Adrenal gland (tissue), 12 donors: ENCODE results near the gene UBAP1. TPM values are rescaled to one million over a fixed set of nuclear protein-coding genes. Genes with fewer than 3 reads are reported as not detected.
"Not testable (repeated sequence)": the region's sequence is repeated elsewhere in the genome, so short reads cannot be mapped to it uniquely, and the experiment has no call there.

Experiments used
- DNase-seq, 7 donors: peaks; one replicate each; pipeline ENCODE4 v3.0.0-alpha.2; 2019 to 2020
- H3K27ac ChIP-seq, 5 donors: fragments of 200-600 bp; sonication (generic) in 4 of 5; 1 replicate in 3 of 5; 2 replicates in 2 of 5; pipeline versions ENCODE4 v1.5.1 to v1.8.0; 2016 to 2020; ENCODE audit warnings: mild to moderate bottlenecking in 1 of 5
- H3K27me3 ChIP-seq: fragments of 200-600 bp; 2 replicates; pipeline ENCODE4 v1.8.0; 2021
- H3K36me3 ChIP-seq, 2 donors: fragments of 200-600 bp; replicated peaks in 1 of 2; 1 replicate in 1 of 2; 2 replicates in 1 of 2; pipeline versions ENCODE4 v1.5.1 to v1.8.0; 2018 to 2022
- H3K4me1 ChIP-seq, 2 donors: fragments of 200-600 bp; replicated peaks in 1 of 2; 1 replicate in 1 of 2; 2 replicates in 1 of 2; pipeline versions ENCODE4 v1.5.1 to v1.8.0; 2018 to 2021
- H3K4me3 ChIP-seq, 4 donors: fragments of 200-600 bp; sonication (generic) in 3 of 4; one replicate each; pipeline ENCODE4 v1.5.1; 2016 to 2018
- H3K9me3 ChIP-seq, 3 donors: fragments of 200-600 bp; sonication (generic) in 1 of 3; replicated peaks in 1 of 3; 1 replicate in 2 of 3; 2 replicates in 1 of 3; pipeline versions ENCODE4 v1.5.1 to v1.8.0; 2016 to 2021
- CTCF ChIP-seq, 6 experiments: fragments of 450-650 bp in 4 of 6; fragments of 200-600 bp in 2 of 6; sonication (generic) in 1 of 6; IDR thresholded peaks; 1 replicate in 5 of 6; 2 replicates in 1 of 6; pipeline versions ENCODE4 v1.5.1 to v1.8.0; 2016 to 2021; ENCODE audit warnings: antibody characterized with exemption in 6 of 6, mild to moderate bottlenecking in 2 of 6, moderate library complexity in 1 of 6
- POLR2A ChIP-seq, 2 donors: fragments of 450-650 bp; IDR thresholded peaks; one replicate each; pipeline ENCODE4 v1.6.1; 2017; ENCODE audit warnings: antibody characterized with exemption in 2 of 2, mild to moderate bottlenecking in 2 of 2, moderate library complexity in 1 of 2
- WGBS, 4 donors: extraction: QIAGEN DNeasy Blood & Tissue Kit in 2 of 4; methylation state at CpG; one replicate each; pipeline versions ENCODE4 v1.1.5 to v1.1.7; 2013 to 2017; 5-methylcytosine and 5-hydroxymethylcytosine counted together
- intact Hi-C, 2 donors: fragments of 100-400 bp; cut with DNase I; formaldehyde crosslinking; loops; one replicate each; pipeline versions ENCODE4 v1.14.1 to v1.15.0; 2022 to 2023
- polyA plus RNA-seq, 3 donors: library from polyadenylated mRNA; stranded (reverse); fragments of 200-250 nt in 2 of 3; fragments of 350-450 nt in 1 of 3; fragmentation: Illumina TruSeq in 1 of 3; extraction: RNeasy Lipid Tissue Mini Kit (QIAGEN cat#74804) in 1 of 3; gene quantifications; one replicate each; pipeline ENCODE4 v1.2.3, GENCODE V29; 2013 to 2014
- total RNA-seq, 9 donors: library from RNA; depleted of rRNA in 4 of 9; stranded (reverse); fragments of >200 nt in 4 of 9; fragments of 120-200 nt in 1 of 9; fragmentation: NEBNext Ultra II Directional in 1 of 9; extraction: Animal tissue kit (Norgen Biotek cat#: 25700) in 1 of 9; gene quantifications; one replicate each; pipeline versions ENCODE4 v1.1.0 to v1.2.4, GENCODE V29; 2013 to 2023
- donor health status: healthy with polysubstance abuse.
- donor health status: Bipolar disorder and iron deficiency.
- donor health status: DM: yes; HTN: yes; CAD: no.
- donor health status: DM: no; HTN: no; CAD: no.
- donor health status: DM: no; HTN: no; CAD: no.
- donor health status: DM: yes; HTN: yes; CAD: no.

The UBAP1 gene
- total and polyA plus RNA-seq, 12 donors: 34.8 to 146 (median 77.4) TPM

GRCh38 chr9:34262971-34263370 is 84.1 kb downstream of the UBAP1 start:
- H3K36me3 ChIP-seq: no peaks in the 10 kb centered on the region
- H3K4me1 ChIP-seq: no peaks in the 10 kb centered on the region
- H3K9me3 ChIP-seq: no peaks in the 10 kb centered on the region
- DNase-seq: no peak
- no peak overlapping the region for H3K4me3 ChIP-seq
- H3K27ac ChIP-seq: no peak overlapping the region
- intact Hi-C loops: no loop called here
- no peaks in the 10 kb centered on the region for H3K27me3 ChIP-seq
- WGBS, 4 donors: 86 to 100% (median 93%) methylated on average over 3 of the region's 3 CpGs
- no peak for TF ChIP-seq POLR2A (IDR thresholded peaks at IDR 0.05)
- no peak for TF ChIP-seq CTCF (IDR thresholded peaks at IDR 0.05)

- H3K36me3 ChIP-seq: no peaks in the 10 kb centered on the region
- intact Hi-C loops: no loop called here
- WGBS, 4 donors: 81 to 100% (median 84%) methylated on average over 1 of the region's 1 CpG
Measured at GRCh38 chr9:34267660-34268059, 88.8 kb downstream of the UBAP1 start.

GRCh38 chr9:34271265-34272006 is 92.6 kb downstream of the UBAP1 start:
- WGBS, 4 donors: 85 to 94% (median 90%) methylated on average over 5 of the region's 5 CpGs
- Histone ChIP-seq H3K4me1 (no peaks in the 10 kb centered on the region), H3K36me3 (no peaks in the 10 kb centered on the region), H3K4me3 (no peak overlapping the region), H3K9me3 (no peaks in the 10 kb centered on the region), H3K27ac (no peak overlapping the region), H3K27me3 (no peaks in the 10 kb centered on the region)
- no peak for DNase-seq
- TF ChIP-seq CTCF (IDR thresholded peaks at IDR 0.05): no peak
- intact Hi-C loops: no loop called here

More at GRCh38 chr9:34267660-34268059, 88.8 kb downstream of the UBAP1 start:
- H3K4me3 ChIP-seq: no peak overlapping the region
- no peaks in the 10 kb centered on the region for H3K9me3 ChIP-seq
- DNase-seq: no peak
- no peak overlapping the region for H3K27ac ChIP-seq
- H3K4me1 ChIP-seq: no peaks in the 10 kb centered on the region
- TF ChIP-seq CTCF (IDR thresholded peaks at IDR 0.05): no peak
- TF ChIP-seq POLR2A (IDR thresholded peaks at IDR 0.05): no peak
- H3K27me3 ChIP-seq: no peaks in the 10 kb centered on the region

- Histone ChIP-seq H3K27me3 (no peaks in the 10 kb centered on the region), H3K9me3 (no peaks in the 10 kb centered on the region), H3K36me3 (no peaks in the 10 kb centered on the region), H3K4me1 (no peaks in the 10 kb centered on the region), H3K27ac (no peak overlapping the region), H3K4me3 (no peak overlapping the region)
- 62 to 81% (median 80%) methylated on average over 3 of the region's 3 CpGs for WGBS, 4 donors
- no peak for TF ChIP-seq POLR2A (IDR thresholded peaks at IDR 0.05)
- no peak for TF ChIP-seq CTCF (IDR thresholded peaks at IDR 0.05)
- intact Hi-C loops: no loop called here
- no peak for DNase-seq
Measured at GRCh38 chr9:34272101-34272541, 93.3 kb downstream of the UBAP1 start.

GRCh38 chr9:34273588-34273987 is 94.7 kb downstream of the UBAP1 start:
- H3K27ac ChIP-seq, H3K36me3 ChIP-seq, DNase-seq, H3K4me1 ChIP-seq, H3K4me3 ChIP-seq, H3K27me3 ChIP-seq, intact Hi-C loops, H3K9me3 ChIP-seq: not testable (repeated sequence)
- WGBS, 4 donors: no CpG with 5 or more reads among the region's 2 CpGs
